HL-60 (cell line): ENCODE results near the gene UST.

Source experiments
- CTCF ChIP-seq: IDR thresholded peaks from one replicate; pipeline ENCODE4 v1.5.1; 2011; ENCODE audit warnings: low read length, control low read depth, inconsistent platforms; ENCODE audit not compliant: insufficient read depth
- POLR2AphosphoS5 ChIP-seq: IDR thresholded peaks from 2 replicates; pipeline ENCODE4 v1.6.1; 2012; ENCODE audit warnings: low read depth

GRCh38 chr6:148846778-148847761 lies 100.2 kb downstream of the UST start:
- TF ChIP-seq CTCF: no peak
- TF ChIP-seq POLR2AphosphoS5: no peak
